Measurements from ENCODE around the gene HDHD5.
"Not testable (repeated sequence)": the region's sequence is repeated elsewhere in the genome, so short reads cannot be mapped to it uniquely, and the experiment has no call there.

Gene HDHD5

GRCh38 chr22:17157714-17158113 lies 1.4 kb downstream of the HDHD5 start:
- DNase-seq, result no peak

DNA sequence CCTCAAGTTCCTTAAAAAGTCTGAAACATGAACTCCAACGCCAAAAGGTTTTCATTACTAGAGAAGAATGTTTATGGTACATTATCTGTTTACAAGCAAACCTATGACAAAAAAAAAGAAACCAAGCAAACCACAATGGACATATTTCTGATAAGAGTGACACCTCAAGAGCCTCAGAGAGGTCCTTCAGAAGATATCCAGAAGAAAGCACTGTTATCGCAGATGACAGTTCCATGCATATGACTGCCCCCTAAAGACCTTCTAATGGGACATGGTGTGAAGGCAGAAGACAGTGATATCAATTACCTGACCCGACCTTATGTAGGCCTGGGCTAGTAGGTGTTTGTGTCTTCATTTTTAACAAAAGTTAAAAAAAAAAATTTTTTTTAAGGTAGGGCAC lies 3.1 kb downstream of the HDHD5 start:
- DNase-seq, result no peak

DNA sequence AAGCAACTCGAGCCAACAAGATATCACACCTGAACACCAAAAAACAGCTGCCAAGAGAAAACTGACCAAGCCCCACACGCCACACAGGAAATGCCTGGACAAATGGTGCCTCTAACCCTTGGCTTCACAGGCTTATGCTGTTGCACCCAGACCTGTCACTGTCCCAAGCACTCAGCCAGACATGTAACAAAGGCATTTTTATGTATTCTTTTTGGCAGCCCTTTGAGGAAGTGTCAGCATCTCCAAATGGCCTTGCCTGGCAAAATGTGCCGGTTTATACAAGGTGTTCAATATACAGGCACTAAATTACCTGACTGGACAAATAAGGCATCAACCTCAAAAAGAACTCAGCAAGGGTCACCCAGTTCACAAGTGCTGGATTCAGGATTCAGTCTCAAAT lies 6.1 kb downstream of the HDHD5 start:
- DNase-seq, result no peak

GRCh38 chr22:17152340-17152739 lies 6.7 kb downstream of the HDHD5 start:
- no peak for DNase-seq

- DNase-seq, result no peak
Measured at GRCh38 chr22:17149076-17149815, 9.8 kb downstream of the HDHD5 start.

GRCh38 chr22:17147458-17147857 lies 11.6 kb downstream of the HDHD5 start:
- DNase-seq, result not testable (repeated sequence)

DNA sequence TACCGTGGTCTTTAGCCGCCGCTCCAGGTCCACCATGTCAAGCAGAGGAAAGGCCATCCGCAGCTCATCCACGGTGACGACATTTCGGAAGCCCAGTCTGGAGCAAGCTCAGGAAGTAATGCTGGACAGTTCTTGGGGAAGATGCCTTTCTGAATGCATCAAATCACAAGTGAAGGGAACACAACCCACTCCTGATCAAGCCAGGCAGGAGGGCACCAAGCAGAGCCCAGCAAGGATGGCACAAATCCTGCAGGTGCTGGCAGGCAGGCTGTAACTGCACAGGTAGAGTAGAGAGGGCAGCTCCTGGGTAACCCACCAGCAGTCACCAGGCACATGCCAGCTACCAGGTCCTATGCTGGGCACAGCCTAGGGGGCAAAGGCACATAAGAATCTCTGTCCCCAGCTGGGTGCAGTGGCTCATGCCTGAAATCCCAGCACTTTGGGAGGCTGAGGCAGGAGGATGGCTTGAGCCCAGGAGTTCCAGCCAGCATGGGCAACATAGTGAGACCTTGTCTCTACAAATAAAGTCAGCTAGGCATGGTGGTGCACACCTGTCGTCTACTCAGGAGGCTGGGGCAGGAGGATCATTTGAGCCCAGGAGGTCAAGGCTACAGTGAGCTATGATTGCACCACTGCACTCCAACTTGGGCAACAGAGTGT lies 13.9 kb downstream of the HDHD5 start:
- DNase-seq, result no peak

GRCh38 chr22:17143826-17144225 lies 15.3 kb downstream of the HDHD5 start:
- no peak for DNase-seq

DNA sequence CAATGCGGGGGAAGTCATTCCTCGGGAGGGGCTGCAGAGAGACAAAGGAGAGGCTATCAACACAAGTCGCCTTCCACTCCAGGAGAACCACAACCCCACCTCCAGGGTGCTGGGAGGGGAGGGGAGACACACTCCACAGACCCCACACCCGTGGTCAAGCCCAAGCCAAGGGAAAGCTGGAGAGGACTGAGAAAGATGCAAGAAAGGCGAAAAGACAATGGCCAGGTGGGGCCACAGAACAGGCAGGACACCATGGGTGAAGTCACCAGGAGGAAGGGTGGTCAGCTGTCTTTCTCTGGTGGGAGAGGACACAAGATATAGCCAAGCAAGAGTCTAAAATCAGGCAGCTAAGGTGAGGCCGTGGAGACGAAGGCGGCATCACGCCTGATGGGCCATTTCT lies 16.0 kb downstream of the HDHD5 start:
- DNase-seq, result no peak

GRCh38 chr22:17140826-17141766 lies 18.0 kb downstream of the HDHD5 start:
- no peak for DNase-seq

GRCh38 chr22:17140022-17140421 lies 19.1 kb downstream of the HDHD5 start:
- DNase-seq, result no peak

GRCh38 chr22:17138513-17138912 lies 20.6 kb downstream of the HDHD5 start:
- DNase-seq, result peak in 1 of 56 donors; percentile 16

DNA sequence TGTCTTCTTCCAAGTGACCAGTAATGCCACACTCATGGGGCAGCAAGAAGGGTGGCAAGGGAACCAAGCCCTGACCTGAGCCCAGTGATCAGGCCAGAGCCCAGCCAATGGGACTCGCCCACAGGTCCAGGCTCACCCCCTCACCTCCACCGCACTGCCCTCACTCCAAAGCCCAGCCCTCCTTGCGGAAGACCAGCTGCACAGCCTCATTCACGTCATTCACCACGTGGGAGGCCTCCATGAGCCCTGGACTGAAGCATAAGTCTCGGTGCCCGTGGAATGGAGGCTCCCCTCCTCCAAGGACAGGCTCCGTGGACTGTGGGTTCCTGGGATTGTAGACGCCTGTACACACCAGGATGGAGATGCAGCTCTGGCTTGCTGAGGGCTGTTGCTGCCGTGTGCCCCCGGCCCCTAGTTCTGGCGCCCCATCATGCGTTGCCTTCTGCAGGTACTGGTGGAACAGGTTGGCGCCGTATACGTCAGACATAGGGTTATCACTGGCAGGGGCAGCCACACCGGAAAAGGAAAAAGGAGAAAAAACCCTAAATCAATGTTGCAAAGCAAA lies 21.1 kb downstream of the HDHD5 start:
- no peak for DNase-seq

DNA sequence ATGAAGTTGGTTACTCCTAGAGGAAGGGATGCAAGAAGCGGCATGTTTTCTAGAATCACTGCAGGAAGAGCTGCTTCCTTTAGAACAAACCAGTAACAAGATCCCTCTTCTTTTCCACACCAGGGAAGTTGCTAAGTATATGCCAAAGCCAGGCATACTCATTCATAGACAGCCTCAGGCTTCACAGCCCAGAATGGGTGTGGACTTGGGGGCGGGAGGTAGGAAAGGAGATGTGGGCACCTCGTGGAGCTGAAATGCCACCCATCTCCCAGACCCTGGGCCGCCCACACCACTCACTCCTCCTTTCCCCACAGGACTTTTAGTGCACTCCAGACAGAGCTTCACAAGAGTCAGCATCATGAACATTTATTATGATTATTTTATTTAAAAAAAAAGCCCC lies 21.9 kb downstream of the HDHD5 start:
- no peak for DNase-seq

GRCh38 chr22:17135153-17135760 lies 23.8 kb downstream of the HDHD5 start:
- DNase-seq, result no peak

DNA sequence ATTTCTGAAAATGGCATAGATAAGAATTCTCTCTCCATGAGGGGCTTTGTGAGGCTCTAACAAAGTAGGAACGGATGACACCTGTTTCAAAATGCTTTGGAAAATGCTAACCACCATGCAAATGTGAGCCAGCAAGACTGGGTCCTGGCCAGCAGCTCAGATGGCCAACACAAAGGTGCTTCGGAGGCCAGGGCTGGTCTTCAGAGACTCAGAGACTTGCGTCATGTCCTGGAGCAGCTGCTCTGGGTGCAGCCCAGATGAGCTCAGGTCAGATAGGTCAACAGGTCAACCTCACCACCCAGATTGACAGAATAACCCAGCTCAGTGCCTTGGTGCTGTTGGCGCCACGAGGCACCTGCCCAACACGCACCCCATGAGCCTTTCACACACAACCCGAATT lies 25.9 kb downstream of the HDHD5 start:
- DNase-seq, result no peak

DNA sequence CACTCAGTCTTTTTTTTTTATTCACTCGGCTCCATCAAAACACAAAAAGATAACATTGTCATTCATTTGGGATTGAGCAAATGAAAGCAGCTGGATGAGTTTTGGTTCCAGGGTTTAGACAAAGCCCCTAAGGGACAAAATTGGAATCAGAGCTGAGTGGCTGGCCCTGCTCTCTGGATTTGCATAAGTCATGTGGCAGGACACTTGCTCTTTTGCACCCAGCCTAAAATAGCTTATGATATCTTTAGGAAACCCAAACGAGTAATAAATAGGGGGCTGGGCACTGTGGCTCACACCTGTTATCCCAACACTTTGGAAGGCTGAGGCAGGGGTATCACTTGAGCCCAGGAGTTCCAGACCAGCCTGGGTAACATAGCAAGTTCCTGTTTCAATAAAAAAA lies 27.0 kb downstream of the HDHD5 start:
- no peak for DNase-seq

DNA sequence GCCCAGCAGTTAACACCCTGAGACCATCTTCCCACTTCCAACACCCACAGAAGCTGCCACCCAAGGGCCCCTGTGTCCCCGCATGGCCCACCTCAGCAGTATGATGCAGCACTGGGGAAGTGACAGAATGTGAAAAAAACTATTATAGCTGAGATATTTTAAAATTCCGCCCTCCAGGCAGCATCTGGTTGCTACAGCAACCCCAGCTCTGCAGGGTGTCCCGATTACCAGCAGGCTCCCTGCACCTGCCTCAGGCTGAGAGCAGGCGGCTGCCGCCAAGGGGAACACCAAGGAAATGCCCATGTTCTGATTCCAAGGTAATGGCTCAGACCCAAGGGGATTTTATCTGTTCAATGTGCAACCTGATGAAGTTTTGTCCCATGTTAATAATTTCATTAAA lies 27.4 kb downstream of the HDHD5 start:
- peak in 23 of 56 donors; percentile 11 to 53 (median 30) for DNase-seq

- DNase-seq, result no peak
Measured at GRCh38 chr22:17130199-17130598, 28.9 kb downstream of the HDHD5 start.

- DNase-seq, result peak in 49 of 56 donors; percentile 18 to 81 (median 54)
Measured at GRCh38 chr22:17121233-17122195, 37.6 kb downstream of the HDHD5 start, which contains the start of gene TMEM121B. TMEM121B (minus strand) TSS chr22:17121360; CDS start chr22:17121127, 233 bp downstream.
